Hepatocyte (in vitro differentiated cells): Measurements from ENCODE around the gene ZFX. TPM values are rescaled to one million over a fixed set of nuclear protein-coding genes. Genes with fewer than 3 reads are reported as not detected.
A peak's percentile ranks its signal among the peaks of the same experiment; 100 is the strongest.

Source experiments
- DNase-seq: peaks from one replicate; pipeline ENCODE4 v3.0.0-alpha.2; 2016; ENCODE audit warnings: low spot score
- H2AFZ ChIP-seq: fragments of 200-600 bp; sonication (generic); 2 replicates; pipeline ENCODE4 v1.6.0; 2016; ENCODE audit warnings: antibody characterized with exemption, mild to moderate bottlenecking
- H3K27ac ChIP-seq: fragments of 200-600 bp; sonication (generic); 2 replicates; pipeline ENCODE4 v1.5.1; 2016; ENCODE audit warnings: mild to moderate bottlenecking
- H3K27me3 ChIP-seq: fragments of 200-600 bp; sonication (generic); 2 replicates; pipeline ENCODE4 v1.6.1; 2016
- H3K36me3 ChIP-seq: fragments of 200-600 bp; sonication (generic); replicated peaks from 2 replicates; pipeline ENCODE4 v1.5.1; 2016; ENCODE audit warnings: low read depth; ENCODE audit not compliant: insufficient read depth
- H3K4me1 ChIP-seq: fragments of 200-600 bp; sonication (generic); 2 replicates; pipeline ENCODE4 v1.5.1; 2016; ENCODE audit warnings: mild to moderate bottlenecking, moderate library complexity; ENCODE audit not compliant: insufficient read depth
- H3K4me2 ChIP-seq: fragments of 200-600 bp; sonication (generic); 2 replicates; pipeline ENCODE4 v1.6.0; 2016
- H3K4me3 ChIP-seq: fragments of 200-600 bp; sonication (generic); 2 replicates; pipeline ENCODE4 v1.5.1; 2016; ENCODE audit warnings: mild to moderate bottlenecking
- H3K79me2 ChIP-seq: fragments of 200-600 bp; sonication (generic); 2 replicates; pipeline ENCODE4 v1.6.0; 2017; ENCODE audit warnings: mild to moderate bottlenecking
- H3K9me2 ChIP-seq: fragments of 200-600 bp; sonication (generic); replicated peaks from 2 replicates; pipeline ENCODE4 v1.6.0; 2017; ENCODE audit warnings: mild to moderate bottlenecking; ENCODE audit not compliant: insufficient read depth
- H3K9me3 ChIP-seq: fragments of 200-600 bp; sonication (generic); 2 replicates; pipeline ENCODE4 v1.5.1; 2016; ENCODE audit warnings: low read depth, mild to moderate bottlenecking
- H4K20me1 ChIP-seq: fragments of 200-600 bp; sonication (generic); 2 replicates; pipeline ENCODE4 v1.6.0; 2016; ENCODE audit warnings: mild to moderate bottlenecking; ENCODE audit not compliant: insufficient read depth, poor library complexity, severe bottlenecking
- CTCF ChIP-seq: fragments of 200-600 bp; sonication (generic); IDR thresholded peaks from 2 replicates; pipeline ENCODE4 v1.5.1; 2016; ENCODE audit warnings: antibody characterized with exemption, mild to moderate bottlenecking; ENCODE audit not compliant: poor library complexity
- EZH2 ChIP-seq: fragments of 200-600 bp; sonication (generic); IDR thresholded peaks from 2 replicates; pipeline ENCODE4 v1.6.1; 2016; ENCODE audit warnings: antibody characterized with exemption, mild to moderate bottlenecking, borderline replicate concordance
- EZH2phosphoT487 ChIP-seq: fragments of 200-600 bp; sonication (generic); IDR thresholded peaks from one replicate; pipeline ENCODE4 v1.6.1; 2018; ENCODE audit warnings: antibody characterized with exemption, mild to moderate bottlenecking, low read depth, moderate library complexity; ENCODE audit not compliant: unreplicated experiment, severe bottlenecking
- WGBS: methylation state at CpG from one replicate; pipeline ENCODE4 v1.1.6; 2016; ENCODE audit warnings: low lambda C conversion rate; ENCODE audit errors: missing lambda C conversion rate; 5-methylcytosine and 5-hydroxymethylcytosine counted together
- polyA plus RNA-seq: library from polyadenylated mRNA; unstranded; fragments of >200 nt; fragmentation: Nextera tagmentation; extraction: Ambion mirVana; gene quantifications from 2 replicates; pipeline ENCODE4 v1.2.1, GENCODE V29; 2016
- total RNA-seq: library from RNA; depleted of rRNA; stranded (reverse); fragments of >200 nt; gene quantifications from 2 replicates; pipeline ENCODE4 v1.2.3, GENCODE V29; 2014

The ZFX gene
- total and polyA plus RNA-seq, 2 experiments from 2014 or later = 31.5 to 74.0 TPM

GRCh38 chrX:24167719-24168472 is 18.4 kb downstream of the ZFX start:
- Histone ChIP-seq H3K36me3 (no peaks in the 10 kb centered on the region), H3K9me2 (no peaks in the 10 kb centered on the region), H3K27ac (peak overlapping the region; percentile 8), H2AFZ (no peak overlapping the region), H4K20me1 (peaks cover 99% of the 10 kb centered on the region), H3K9me3 (no peaks in the 10 kb centered on the region), H3K79me2 (peaks cover 100% of the 10 kb centered on the region), H3K4me1 (peaks cover 48% of the 10 kb centered on the region), H3K27me3 (no peaks in the 10 kb centered on the region), H3K4me2 (peak overlapping the region; percentile 1), H3K4me3 (no peak overlapping the region)
- no peak for DNase-seq
- TF ChIP-seq EZH2phosphoT487 = no peak
- TF ChIP-seq EZH2 = no peak
- TF ChIP-seq CTCF = no peak

GRCh38 chrX:24168807-24169206 is 19.3 kb downstream of the ZFX start:
- no peak for TF ChIP-seq CTCF
- no peak for TF ChIP-seq EZH2
- TF ChIP-seq EZH2phosphoT487 = no peak
- WGBS = 85% methylated on average over 5 of the region's 5 CpGs

GRCh38 chrX:24169211-24169610 is 19.7 kb downstream of the ZFX start:
- Histone ChIP-seq H3K79me2 (peaks cover 100% of the 10 kb centered on the region), H3K4me3 (no peak overlapping the region), H3K4me1 (peaks cover 48% of the 10 kb centered on the region), H3K36me3 (no peaks in the 10 kb centered on the region), H3K27ac (no peak overlapping the region), H4K20me1 (peaks cover 92% of the 10 kb centered on the region), H3K9me3 (no peaks in the 10 kb centered on the region), H3K4me2 (peak overlapping the region; percentile 1), H2AFZ (no peak overlapping the region), H3K27me3 (no peaks in the 10 kb centered on the region), H3K9me2 (no peaks in the 10 kb centered on the region)
- WGBS = 89% methylated on average over 3 of the region's 3 CpGs
- no peak for DNase-seq
- TF ChIP-seq CTCF (no peak), EZH2phosphoT487 (no peak), EZH2 (no peak)

More at GRCh38 chrX:24168807-24169206, 19.3 kb downstream of the ZFX start:
- peaks cover 100% of the 10 kb centered on the region for H3K79me2 ChIP-seq
- no peaks in the 10 kb centered on the region for H3K9me3 ChIP-seq
- H3K4me3 ChIP-seq = no peak overlapping the region
- DNase-seq = no peak
- no peaks in the 10 kb centered on the region for H3K27me3 ChIP-seq
- no peak overlapping the region for H2AFZ ChIP-seq
- H3K4me2 ChIP-seq = peak overlapping the region; percentile 1
- H3K36me3 ChIP-seq = no peaks in the 10 kb centered on the region
- H3K27ac ChIP-seq = no peak overlapping the region
- H4K20me1 ChIP-seq = peaks cover 96% of the 10 kb centered on the region
- H3K4me1 ChIP-seq = peaks cover 48% of the 10 kb centered on the region
- H3K9me2 ChIP-seq = no peaks in the 10 kb centered on the region
